GM21576 (cell line): Measurements from ENCODE around the gene ZNF765.
"Not testable (repeated sequence)": the region's sequence is repeated elsewhere in the genome, so short reads cannot be mapped to it uniquely, and the experiment has no call there.

Experiments
- ATAC-seq: cut with Tn5 transposase; IDR thresholded peaks from one replicate; pipeline ENCODE4 v1.9.1; 2021; ENCODE audit warnings: mild to moderate bottlenecking, moderate library complexity; ENCODE audit not compliant: unreplicated experiment

Gene ZNF765

GRCh38 chr19:53475470-53475869, 80.5 kb downstream of the ZNF765 start:
- ATAC-seq: not testable (repeated sequence)
